Measurements from ENCODE around the gene CANT1.

DNA sequence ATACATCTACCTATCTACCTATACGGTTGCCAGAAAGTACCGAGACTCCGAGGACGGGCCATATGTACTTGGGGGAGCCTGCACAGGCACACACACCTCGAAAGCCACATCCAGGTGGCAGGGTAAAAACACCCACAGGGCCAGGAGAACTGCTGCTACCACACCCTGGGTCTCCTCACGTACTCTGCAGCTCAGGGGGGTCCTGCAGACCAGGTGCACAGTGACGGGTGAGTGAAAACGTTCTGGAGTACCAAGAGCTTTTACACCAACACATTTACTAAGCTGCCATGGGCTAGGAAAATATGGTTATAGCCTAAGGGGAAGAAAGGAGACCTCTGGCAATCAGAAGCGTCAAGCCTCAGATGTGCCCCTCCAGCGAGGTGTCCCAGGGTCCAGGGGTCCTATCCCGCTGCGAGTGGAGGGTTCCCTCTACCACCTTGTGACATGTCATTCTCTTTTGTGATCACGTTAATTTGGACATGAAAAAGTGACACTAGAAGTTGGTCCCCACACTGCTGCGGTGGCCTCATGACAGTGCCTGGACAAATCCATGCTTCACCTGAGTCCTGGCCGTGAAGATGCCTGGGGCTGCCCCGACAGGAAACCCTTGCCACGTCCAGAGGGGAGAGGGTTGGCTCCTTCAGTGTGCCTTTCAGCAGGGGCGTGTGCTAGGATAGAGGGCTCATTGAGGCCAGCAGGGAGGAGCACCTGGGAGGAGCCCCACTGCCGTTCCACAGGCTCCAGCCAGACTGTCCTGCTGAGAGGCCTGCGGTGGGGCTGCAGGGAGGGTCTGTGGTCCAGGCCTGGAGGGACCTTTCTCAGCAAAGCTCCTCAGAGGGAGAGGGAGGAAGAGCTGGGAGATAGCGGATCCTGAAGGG is 1.8 kb downstream of the CANT1 start:
- TF ChIP-seq, protein P1, sequence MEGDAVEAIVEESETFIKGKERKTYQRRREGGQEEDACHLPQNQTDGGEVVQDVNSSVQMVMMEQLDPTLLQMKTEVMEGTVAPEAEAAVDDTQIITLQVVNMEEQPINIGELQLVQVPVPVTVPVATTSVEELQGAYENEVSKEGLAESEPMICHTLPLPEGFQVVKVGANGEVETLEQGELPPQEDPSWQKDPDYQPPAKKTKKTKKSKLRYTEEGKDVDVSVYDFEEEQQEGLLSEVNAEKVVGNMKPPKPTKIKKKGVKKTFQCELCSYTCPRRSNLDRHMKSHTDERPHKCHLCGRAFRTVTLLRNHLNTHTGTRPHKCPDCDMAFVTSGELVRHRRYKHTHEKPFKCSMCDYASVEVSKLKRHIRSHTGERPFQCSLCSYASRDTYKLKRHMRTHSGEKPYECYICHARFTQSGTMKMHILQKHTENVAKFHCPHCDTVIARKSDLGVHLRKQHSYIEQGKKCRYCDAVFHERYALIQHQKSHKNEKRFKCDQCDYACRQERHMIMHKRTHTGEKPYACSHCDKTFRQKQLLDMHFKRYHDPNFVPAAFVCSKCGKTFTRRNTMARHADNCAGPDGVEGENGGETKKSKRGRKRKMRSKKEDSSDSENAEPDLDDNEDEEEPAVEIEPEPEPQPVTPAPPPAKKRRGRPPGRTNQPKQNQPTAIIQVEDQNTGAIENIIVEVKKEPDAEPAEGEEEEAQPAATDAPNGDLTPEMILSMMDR (IDR thresholded peaks at IDR 0.05; ENCODE audit: poor library complexity), result no peak
- TF ChIP-seq EZH2 (IDR thresholded peaks at IDR 0.05; ENCODE audit: borderline replicate concordance), result no peak
- no peak for TF ChIP-seq EZH2phosphoT487 (IDR thresholded peaks at IDR 0.05; ENCODE audit: low read depth, severe bottlenecking, unreplicated experiment)

Data from hepatocyte (in vitro differentiated cells).